K562 (cell line): ENCODE data around the gene RHEB. TPM values are rescaled to one million over a fixed set of nuclear protein-coding genes. Genes with fewer than 3 reads are reported as not detected.

ENCODE experiments used
- ATAC-seq: fragments of 200-7000 bp; cut with Tn5 transposase; 3 replicates; pipeline ENCODE4 v1.9.1; 2020; ENCODE audit warnings: moderate library complexity
- BruUV-seq: library from RNA; stranded (reverse); fragments of 400-500 nt; replicated peaks from 2 replicates; lab custom pipeline; 2021; lab: Mats Ljungman, UMichigan
- CTCF ChIA-PET: fragments of 300-600 bp; formaldehyde crosslinking; extraction: SDS; loops from one replicate; lab custom pipeline; 2021; ENCODE audit warnings: low intra/inter-chr PET ratio; lab: Yijun Ruan, JAX
- POLR2A ChIA-PET: fragments of 300-600, 350-650 bp; sonication (Branson Sonifier 250); formaldehyde crosslinking; extraction: SDS; loops from one replicate; lab custom pipeline; 2021; ENCODE audit warnings: antibody characterized with exemption, inconsistent platforms; lab: Yijun Ruan, JAX
- DNase-seq, 4 experiments: peaks; one replicate each; pipeline versions ENCODE4 v3.0.0 to v3.0.0-alpha.2; 2011 to 2018; ENCODE audit warnings: low spot score in 3 of 4, mixed read lengths in 3 of 4; ENCODE audit errors: extremely low read depth in 1 of 4
- FAIRE-seq: peaks from 2 replicates; lab custom pipeline; 2011; peaks lifted over from hg19 to GRCh38; lab: Jason Lieb, UNC
- H2AFZ ChIP-seq: 2 replicates; pipeline ENCODE4 v1.6.0; 2011; ENCODE audit warnings: low read depth, low read length, control low read depth, inconsistent platforms
- H3K27ac ChIP-seq: fragments of 200-600 bp; 3 replicates; pipeline ENCODE4 v1.8.0; 2011; ENCODE audit warnings: low read depth, mild to moderate bottlenecking, control low read depth, inconsistent platforms, low read length, moderate library complexity, mixed read lengths; ENCODE audit errors: extremely low read depth
- H3K27me3 ChIP-seq, 2 experiments: fragments of 300-600 bp in 1 of 2; 2 replicates in 1 of 2; 3 replicates in 1 of 2; pipeline versions ENCODE4 v1.6.0 to v1.8.0; 2011; ENCODE audit warnings: inconsistent platforms in 2 of 2, low read length in 2 of 2, mild to moderate bottlenecking in 1 of 2, mixed read lengths in 1 of 2, moderate library complexity in 1 of 2; ENCODE audit not compliant: control insufficient read depth in 2 of 2, insufficient read depth in 2 of 2
- H3K36me3 ChIP-seq: fragments of 300-600 bp; 3 replicates; pipeline ENCODE4 v1.8.0; 2011; ENCODE audit warnings: mild to moderate bottlenecking, low read length, inconsistent platforms; ENCODE audit not compliant: control insufficient read depth, insufficient read depth
- H3K4me1 ChIP-seq, 2 experiments: fragments of 200-600 bp in 1 of 2; replicated peaks in 1 of 2; 2 replicates in 1 of 2; 3 replicates in 1 of 2; pipeline versions ENCODE4 v1.5.1 to v1.8.0; 2011; ENCODE audit warnings: inconsistent platforms in 2 of 2, low read length in 2 of 2, mild to moderate bottlenecking in 1 of 2, mixed read lengths in 1 of 2, moderate library complexity in 1 of 2; ENCODE audit not compliant: control insufficient read depth in 2 of 2, insufficient read depth in 2 of 2
- H3K4me2 ChIP-seq: 2 replicates; pipeline ENCODE4 v1.6.1; 2011; ENCODE audit warnings: low read length, control low read depth, inconsistent platforms, mixed read lengths; ENCODE audit not compliant: insufficient read depth
- H3K4me3 ChIP-seq: fragments of 200-600 bp; sonication (generic), shearing (Covaris generic); 2 replicates; pipeline ENCODE4 v1.5.1; 2016; ENCODE audit warnings: control low read depth, inconsistent platforms
- H3K79me2 ChIP-seq: fragments of 200-600 bp; 3 replicates; pipeline ENCODE4 v1.8.0; 2011; ENCODE audit warnings: low read length, inconsistent platforms; ENCODE audit not compliant: control insufficient read depth, insufficient read depth
- H3K9ac ChIP-seq, 2 experiments: 2 replicates each; pipeline versions ENCODE4 v1.6.0 to v1.6.1; 2011; ENCODE audit warnings: low read depth in 2 of 2, low read length in 2 of 2, control low read depth in 1 of 2, inconsistent platforms in 1 of 2, mild to moderate bottlenecking in 1 of 2, mixed read lengths in 1 of 2; ENCODE audit not compliant: insufficient read depth in 1 of 2
- H3K9me1 ChIP-seq: one replicate; pipeline ENCODE4 v1.6.0; 2011; ENCODE audit warnings: inconsistent platforms, mild to moderate bottlenecking, low read length, moderate library complexity; ENCODE audit not compliant: control insufficient read depth, insufficient read depth
- H3K9me3 ChIP-seq: replicated peaks from 2 replicates; pipeline ENCODE4 v1.5.1; 2011; ENCODE audit warnings: low read depth, low read length, inconsistent platforms; ENCODE audit not compliant: control insufficient read depth, insufficient read depth
- H4K20me1 ChIP-seq: replicated peaks from 2 replicates; pipeline ENCODE4 v1.6.1; 2011; ENCODE audit warnings: low read length, inconsistent platforms, mixed read lengths; ENCODE audit not compliant: control insufficient read depth, insufficient read depth
- ADNP ChIP-seq: fragments of 200-800 bp; sonication (Bioruptor generic); IDR thresholded peaks from 2 replicates; pipeline ENCODE4 v1.6.1; 2016; ENCODE audit warnings: missing genetic modification characterization, missing compliant biosample characterization
- CEBPB ChIP-seq: fragments of 450-650 bp; IDR thresholded peaks from 2 replicates; pipeline ENCODE4 v1.6.1; 2016; ENCODE audit warnings: missing genetic modification characterization, missing compliant biosample characterization
- CEBPG ChIP-seq, 3 experiments: fragments of 200-800 bp in 1 of 3; sonication (Bioruptor generic) in 1 of 3; sonication (generic) in 1 of 3; formaldehyde crosslinking in 1 of 3; IDR thresholded peaks in 2 of 3; conservative IDR thresholded peaks in 1 of 3; 2 replicates each; pipeline versions ENCODE4 v1.6.1 to v1.8.0; 2016 to 2022; ENCODE audit warnings: missing compliant biosample characterization in 2 of 3, missing genetic modification characterization in 2 of 3, mild to moderate bottlenecking in 1 of 3, missing genetic modification reagents in 1 of 3
- GATA2 ChIP-seq: sonication (generic); formaldehyde crosslinking; IDR thresholded peaks from 2 replicates; pipeline ENCODE4 v1.4.0; 2020; ENCODE audit warnings: mild to moderate bottlenecking, missing genetic modification reagents
- MAFG ChIP-seq: fragments of 450-650 bp; conservative IDR thresholded peaks from 2 replicates; pipeline ENCODE4 v1.6.1; 2016; ENCODE audit warnings: missing genetic modification characterization, missing compliant biosample characterization
- MAFK ChIP-seq: IDR thresholded peaks from 2 replicates; pipeline ENCODE4 v1.6.1; 2011; ENCODE audit warnings: low read length, improper control_type of control experiment
- NFE2 ChIP-seq: IDR thresholded peaks from 2 replicates; pipeline ENCODE4 v1.6.1; 2014; ENCODE audit warnings: antibody characterized with exemption, low read depth
- NR2C2 ChIP-seq, 2 experiments: fragments of 200-800 bp in 1 of 2; sonication (Bioruptor generic) in 1 of 2; sonication (generic) in 1 of 2; formaldehyde crosslinking in 1 of 2; IDR thresholded peaks; 2 replicates each; pipeline versions ENCODE4 v1.6.1 to v1.8.0; 2016 to 2022; ENCODE audit warnings: mild to moderate bottlenecking in 1 of 2, missing compliant biosample characterization in 1 of 2, missing genetic modification characterization in 1 of 2, missing genetic modification reagents in 1 of 2
- PRPF4 ChIP-seq: fragments of 200-400 bp; formaldehyde crosslinking; IDR thresholded peaks from one replicate; pipeline ENCODE4 v1.6.1; 2017; ENCODE audit warnings: low read length, low read depth, mild to moderate bottlenecking; ENCODE audit not compliant: insufficient read depth, poor library complexity, severe bottlenecking
- ZC3H11A ChIP-seq: IDR thresholded peaks from 2 replicates; pipeline ENCODE4 v1.6.1; 2012; ENCODE audit warnings: low read depth, low read length, improper control_type of control experiment
- ZNF23 ChIP-seq: fragments of 250-450 bp; sonication (Bioruptor Pico); IDR thresholded peaks from 2 replicates; pipeline ENCODE4 v1.4.0; 2020; ENCODE audit warnings: mild to moderate bottlenecking
- ZNF316 ChIP-seq: fragments of 450-650 bp; IDR thresholded peaks from 2 replicates; pipeline ENCODE4 v1.6.1; 2016
- ZNF79 ChIP-seq: fragments of 250-450 bp; sonication (Bioruptor Pico); IDR thresholded peaks from 2 replicates; pipeline ENCODE4 v1.4.0; 2020; ENCODE audit warnings: low read depth, mild to moderate bottlenecking, moderate library complexity
- ZZZ3 ChIP-seq: fragments of 450-650 bp; IDR thresholded peaks from 2 replicates; pipeline ENCODE4 v1.6.1; 2016; ENCODE audit warnings: antibody characterized with exemption, mild to moderate bottlenecking, moderate library complexity
- WGBS: fragments of 100-300 bp; shearing (Covaris generic); methylation state at CpG from one replicate; pipeline ENCODE4 v1.1.6; 2016; ENCODE audit warnings: low coverage, mixed read lengths; ENCODE audit not compliant: insufficient coverage; ENCODE audit errors: missing lambda C conversion rate; 5-methylcytosine and 5-hydroxymethylcytosine counted together
- in situ Hi-C: fragments of 300-500 bp; cut with MboI; formaldehyde crosslinking; loops from 4 replicates; pipeline ENCODE4 v1.15.0; 2018; ENCODE audit warnings: inconsistent platforms, mixed read lengths
- intact Hi-C: fragments of 100-400 bp; cut with micrococcal nuclease; formaldehyde crosslinking; loops from 2 replicates; pipeline ENCODE4 v1.14.2; 2022
- polyA plus RNA-seq, 8 experiments: library from polyadenylated mRNA; depleted of rRNA in 4 of 8; stranded (reverse) in 5 of 8; unstranded in 3 of 8; fragments of >200 nt; fragmentation: Nextera tagmentation in 2 of 8; fragmentation: Illumina TruSeq in 1 of 8; extraction: Ambion mirVana in 2 of 8; extraction: Trizol in 1 of 8; gene quantifications; 2 replicates each; pipeline versions ENCODE4 v1.2.1 to v1.2.3, GENCODE V29; 2011 to 2014; ENCODE audit warnings: inconsistent platforms in 1 of 8, missing spikeins in 1 of 8
- total RNA-seq, 7 experiments: library from RNA; depleted of rRNA in 6 of 7; stranded (reverse); fragments of >200 nt in 6 of 7; fragmentation: Illumina TruSeq in 2 of 7; extraction: Trizol in 2 of 7; gene quantifications; 2 replicates each; pipeline versions ENCODE4 v1.2.1 to v1.2.3, GENCODE V29; 2011 to 2021; ENCODE audit warnings: low replicate concordance in 1 of 7
- TF ChIP-seq, protein P1 (sequence below), 2 experiments: fragments of 450-650 bp in 1 of 2; sonication (generic) in 1 of 2; formaldehyde crosslinking in 1 of 2; IDR thresholded peaks in 1 of 2; conservative IDR thresholded peaks in 1 of 2; 2 replicates each; pipeline versions ENCODE4 v1.6.1 to v1.8.1; 2016 to 2023; ENCODE audit warnings: mild to moderate bottlenecking in 2 of 2, moderate library complexity in 2 of 2, inconsistent platforms in 1 of 2, missing genetic modification reagents in 1 of 2
- TF ChIP-seq, protein P2 (sequence below): sonication (generic); formaldehyde crosslinking; IDR thresholded peaks from 2 replicates; pipeline ENCODE4 v1.8.1; 2023; ENCODE audit warnings: mild to moderate bottlenecking, missing genetic modification reagents

The RHEB gene
- total and polyA plus RNA-seq, 9 of the 15 experiments (the other 6 are each of a cell fraction or from before 2014, with no cell fraction given) = 28.5 to 249 (median 182) TPM

DNA sequence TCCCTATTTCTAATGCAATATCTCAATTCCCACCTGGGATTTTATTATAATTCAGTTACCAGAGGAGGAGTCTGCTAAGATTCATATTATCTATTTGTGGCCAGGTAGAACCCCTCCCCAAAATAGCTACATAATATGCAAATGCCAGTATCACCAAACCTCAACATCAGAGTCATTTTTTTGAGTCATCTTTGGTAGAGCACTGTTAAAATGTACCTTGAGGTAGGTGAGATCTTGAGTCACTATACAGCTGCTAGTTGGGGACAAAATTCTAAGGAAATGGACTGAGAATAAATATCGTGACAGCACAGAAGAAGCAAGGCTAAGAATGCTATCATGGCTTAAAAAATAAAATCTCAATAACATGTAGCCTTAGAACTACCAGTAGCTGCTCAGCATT, 75.1 kb downstream of the RHEB start (continued):
- TF ChIP-seq PRPF4 (no peak), NR2C2 (CRISPR knock-in tag; IDR thresholded peaks at IDR 0.05) (no peak), NR2C2 (tag; IDR thresholded peaks at IDR 0.05) (no peak), ADNP (tag) (no peak), ZNF79 (CRISPR knock-in tag) (no peak), ZZZ3 (no peak)

DNA sequence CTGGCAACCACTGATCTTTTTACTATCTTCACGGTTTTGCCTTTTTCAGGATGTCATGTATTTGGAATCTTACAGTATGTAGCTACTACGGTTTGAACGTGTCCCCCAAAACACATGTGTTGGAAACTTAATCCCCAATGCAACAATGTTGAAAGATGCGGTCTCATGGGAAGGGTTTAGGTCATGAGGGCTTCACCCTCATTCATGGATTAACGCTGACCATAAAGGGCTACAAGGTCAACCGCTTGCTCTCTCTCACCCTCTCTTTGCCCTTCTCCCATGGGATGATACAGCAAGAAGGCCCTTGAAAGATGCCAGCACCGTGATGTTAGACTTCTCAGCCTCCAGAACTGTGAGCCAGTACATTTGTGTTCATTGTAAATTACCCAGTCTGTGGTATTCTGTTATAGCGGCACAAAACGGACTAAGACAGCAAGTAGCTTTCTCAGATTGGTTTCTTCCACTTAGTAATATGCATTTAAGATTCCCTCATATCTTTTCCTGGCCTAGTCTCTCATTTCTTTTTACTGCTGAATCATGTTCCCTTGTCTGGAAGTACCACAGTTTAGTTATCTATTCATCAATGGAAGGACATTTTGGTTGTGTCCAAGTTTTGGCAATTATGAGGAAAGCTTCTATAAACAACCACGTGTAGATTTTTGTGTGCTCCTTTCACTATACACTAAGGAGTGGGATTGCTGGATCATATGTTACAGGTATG, 76.8 kb downstream of the RHEB start:
- Histone ChIP-seq H3K27me3 (peaks cover 13 to 22% of the 10 kb centered on the region in 2 experiments; a peak in 4 of 5 replicates), H3K79me2 (no peaks in the 10 kb centered on the region), H3K9me1 (no peaks in the 10 kb centered on the region), H3K9me3 (no peaks in the 10 kb centered on the region), H3K4me1 (peaks cover 5 to 14% of the 10 kb centered on the region in 2 experiments; a peak in 3 of 5 replicates), H3K4me3 (no peak overlapping the region), H2AFZ (0 out of 2 replicates have a peak overlapping the region, but pooled peaks have one; percentile 5), H3K36me3 (no peaks in the 10 kb centered on the region), H3K4me2 (no peak overlapping the region), H4K20me1 (no peaks in the 10 kb centered on the region), H3K27ac (no peak overlapping the region), H3K9ac (no peak overlapping the region)
- FAIRE-seq (peak; percentile 58), DNase-seq (no peak), ATAC-seq (no peak)
- intact Hi-C loops = loop anchor here (10.0 kb wide), 1 partner anchor 48 kb away; no protein-coding TSS in a partner anchor
- POLR2A ChIA-PET = interaction anchor here (0.6 to 1.1 kb wide), 4 partner anchors 8 to 103 kb away, joined by 3 read pairs; no protein-coding TSS in a partner anchor
- BruUV-seq = no TSS peak
- in situ Hi-C loops = no loop called here
- CTCF ChIA-PET = interaction anchor here (0.7 to 1.1 kb wide), 2 partner anchors 75 to 127 kb away, joined by 3 read pairs; no protein-coding TSS in a partner anchor
- 35% methylated on average over 10 of the region's 10 CpGs for WGBS
- TF ChIP-seq, protein P1, sequence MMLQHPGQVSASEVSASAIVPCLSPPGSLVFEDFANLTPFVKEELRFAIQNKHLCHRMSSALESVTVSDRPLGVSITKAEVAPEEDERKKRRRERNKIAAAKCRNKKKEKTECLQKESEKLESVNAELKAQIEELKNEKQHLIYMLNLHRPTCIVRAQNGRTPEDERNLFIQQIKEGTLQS (IDR thresholded peaks at IDR 0.05) = no peak
- TF ChIP-seq, protein P1 (CRISPR knock-in tag; conservative IDR thresholded peaks at IDR 0.05) = no peak
- TF ChIP-seq NFE2 = peak; percentile 86
- TF ChIP-seq, protein P2, sequence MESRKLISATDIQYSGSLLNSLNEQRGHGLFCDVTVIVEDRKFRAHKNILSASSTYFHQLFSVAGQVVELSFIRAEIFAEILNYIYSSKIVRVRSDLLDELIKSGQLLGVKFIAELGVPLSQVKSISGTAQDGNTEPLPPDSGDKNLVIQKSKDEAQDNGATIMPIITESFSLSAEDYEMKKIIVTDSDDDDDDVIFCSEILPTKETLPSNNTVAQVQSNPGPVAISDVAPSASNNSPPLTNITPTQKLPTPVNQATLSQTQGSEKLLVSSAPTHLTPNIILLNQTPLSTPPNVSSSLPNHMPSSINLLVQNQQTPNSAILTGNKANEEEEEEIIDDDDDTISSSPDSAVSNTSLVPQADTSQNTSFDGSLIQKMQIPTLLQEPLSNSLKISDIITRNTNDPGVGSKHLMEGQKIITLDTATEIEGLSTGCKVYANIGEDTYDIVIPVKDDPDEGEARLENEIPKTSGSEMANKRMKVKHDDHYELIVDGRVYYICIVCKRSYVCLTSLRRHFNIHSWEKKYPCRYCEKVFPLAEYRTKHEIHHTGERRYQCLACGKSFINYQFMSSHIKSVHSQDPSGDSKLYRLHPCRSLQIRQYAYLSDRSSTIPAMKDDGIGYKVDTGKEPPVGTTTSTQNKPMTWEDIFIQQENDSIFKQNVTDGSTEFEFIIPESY (CRISPR knock-in tag) = peak; percentile 88
- peak; percentile 84 for TF ChIP-seq ZNF316
- TF ChIP-seq ADNP (tag) = 0 out of 2 replicates have a peak, but pooled peaks have one; percentile 43
- TF ChIP-seq CEBPG (CRISPR knock-in tag; IDR thresholded peaks at IDR 0.05) = no peak
- 0 out of 4 replicates have a peak, but pooled peaks of 1 of the 2 experiments have one; percentile 25 for TF ChIP-seq CEBPG (tag; conservative IDR thresholded peaks at IDR 0.05 in 1 of 2, IDR thresholded peaks at IDR 0.05 in 1 of 2)
- no peak for TF ChIP-seq ZC3H11A
- peak; percentile 44 for TF ChIP-seq GATA2 (CRISPR knock-in tag)
- peak; percentile 33; the same call in 1 of the 2 replicates for TF ChIP-seq CEBPB (tag)
- TF ChIP-seq MAFG (tag) = peak; percentile 91
- TF ChIP-seq ZNF23 (CRISPR knock-in tag) = no peak
- TF ChIP-seq MAFK = peak; percentile 46; the same call in 1 of the 2 replicates
